Measurements from ENCODE around the gene CFAP69.
A peak's percentile ranks its signal among the peaks of the same experiment; 100 is the strongest.

CFAP69 gene

GRCh38 chr7:90222390-90222789 lies 22.6 kb upstream of the CFAP69 start:
- Histone ChIP-seq H3K27ac (ENCODE audit: low read length) (no peak overlapping the region), H3K27me3 (ENCODE audit: control insufficient read depth, insufficient read depth, low read length) (no peaks in the 10 kb centered on the region), H3K9me3 (ENCODE audit: control insufficient read depth, low read depth, low read length) (no peaks in the 10 kb centered on the region), H3K9ac (ENCODE audit: low read length) (no peak overlapping the region), H3K4me1 (ENCODE audit: control insufficient read depth, low read depth, low read length) (peaks cover 27% of the 10 kb centered on the region), H3K36me3 (ENCODE audit: control insufficient read depth, low read depth, low read length) (peaks cover 3% of the 10 kb centered on the region), H3K4me3 (ENCODE audit: low read length) (no peak overlapping the region)

GRCh38 chr7:90222811-90223725 lies 21.9 kb upstream of the CFAP69 start:
- Histone ChIP-seq H3K27ac (ENCODE audit: low read length) (no peak overlapping the region), H3K4me3 (ENCODE audit: low read length) (no peak overlapping the region), H3K9ac (ENCODE audit: low read length) (no peak overlapping the region), H3K36me3 (ENCODE audit: control insufficient read depth, low read depth, low read length) (peaks cover 3% of the 10 kb centered on the region), H3K4me1 (ENCODE audit: control insufficient read depth, low read depth, low read length) (peaks cover 27% of the 10 kb centered on the region), H3K9me3 (ENCODE audit: control insufficient read depth, low read depth, low read length) (no peaks in the 10 kb centered on the region), H3K27me3 (ENCODE audit: control insufficient read depth, insufficient read depth, low read length) (no peaks in the 10 kb centered on the region)

GRCh38 chr7:90224195-90224594 lies 20.8 kb upstream of the CFAP69 start:
- H3K9me3 ChIP-seq (ENCODE audit: control insufficient read depth, low read depth, low read length), result no peaks in the 10 kb centered on the region
- no peaks in the 10 kb centered on the region for H3K27me3 ChIP-seq (ENCODE audit: control insufficient read depth, insufficient read depth, low read length)
- H3K27ac ChIP-seq (ENCODE audit: low read length), result peak overlapping the region; percentile 77
- peak overlapping the region; percentile 39 for H3K9ac ChIP-seq (ENCODE audit: low read length)
- H3K36me3 ChIP-seq (ENCODE audit: control insufficient read depth, low read depth, low read length), result peaks cover 3% of the 10 kb centered on the region
- H3K4me3 ChIP-seq (ENCODE audit: low read length), result peak overlapping the region; percentile 18
- H3K4me1 ChIP-seq (ENCODE audit: control insufficient read depth, low read depth, low read length), result peaks cover 27% of the 10 kb centered on the region

DNA sequence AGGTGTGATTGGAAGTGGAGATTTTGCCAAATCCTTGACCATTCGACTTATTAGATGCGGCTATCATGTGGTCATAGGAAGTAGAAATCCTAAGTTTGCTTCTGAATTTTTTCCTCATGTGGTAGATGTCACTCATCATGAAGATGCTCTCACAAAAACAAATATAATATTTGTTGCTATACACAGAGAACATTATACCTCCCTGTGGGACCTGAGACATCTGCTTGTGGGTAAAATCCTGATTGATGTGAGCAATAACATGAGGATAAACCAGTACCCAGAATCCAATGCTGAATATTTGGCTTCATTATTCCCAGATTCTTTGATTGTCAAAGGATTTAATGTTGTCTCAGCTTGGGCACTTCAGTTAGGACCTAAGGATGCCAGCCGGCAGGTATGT lies 19.8 kb upstream of the CFAP69 start:
- Histone ChIP-seq H3K4me1 (ENCODE audit: control insufficient read depth, low read depth, low read length) (peaks cover 27% of the 10 kb centered on the region), H3K27me3 (ENCODE audit: control insufficient read depth, insufficient read depth, low read length) (no peaks in the 10 kb centered on the region), H3K4me3 (ENCODE audit: low read length) (no peak overlapping the region), H3K36me3 (ENCODE audit: control insufficient read depth, low read depth, low read length) (peaks cover 3% of the 10 kb centered on the region), H3K9me3 (ENCODE audit: control insufficient read depth, low read depth, low read length) (no peaks in the 10 kb centered on the region), H3K9ac (ENCODE audit: low read length) (peak overlapping the region; percentile 39), H3K27ac (ENCODE audit: low read length) (peak overlapping the region; percentile 6)

DNA sequence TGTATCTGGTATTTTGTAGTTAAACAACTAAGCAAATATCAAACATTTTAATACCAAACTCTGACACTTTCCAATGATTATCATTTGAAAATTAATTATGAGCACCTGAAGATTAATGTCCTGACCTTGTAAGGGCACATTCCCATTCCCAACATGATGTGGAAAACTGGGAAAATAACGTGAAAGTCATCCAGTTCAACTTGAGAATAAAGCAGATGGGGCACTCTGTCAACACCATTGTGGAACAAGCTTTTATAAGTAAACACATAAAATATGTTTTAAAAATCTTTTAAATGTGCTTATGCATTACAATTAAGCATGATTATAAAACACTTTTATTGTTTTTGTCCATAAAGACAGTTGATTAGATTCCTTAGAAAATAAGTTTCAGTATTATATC lies 19.4 kb upstream of the CFAP69 start:
- Histone ChIP-seq H3K4me3 (ENCODE audit: low read length) (no peak overlapping the region), H3K27ac (ENCODE audit: low read length) (peak overlapping the region; percentile 6), H3K36me3 (ENCODE audit: control insufficient read depth, low read depth, low read length) (peaks cover 3% of the 10 kb centered on the region), H3K9ac (ENCODE audit: low read length) (no peak overlapping the region), H3K27me3 (ENCODE audit: control insufficient read depth, insufficient read depth, low read length) (no peaks in the 10 kb centered on the region), H3K9me3 (ENCODE audit: control insufficient read depth, low read depth, low read length) (no peaks in the 10 kb centered on the region), H3K4me1 (ENCODE audit: control insufficient read depth, low read depth, low read length) (peaks cover 27% of the 10 kb centered on the region)

DNA sequence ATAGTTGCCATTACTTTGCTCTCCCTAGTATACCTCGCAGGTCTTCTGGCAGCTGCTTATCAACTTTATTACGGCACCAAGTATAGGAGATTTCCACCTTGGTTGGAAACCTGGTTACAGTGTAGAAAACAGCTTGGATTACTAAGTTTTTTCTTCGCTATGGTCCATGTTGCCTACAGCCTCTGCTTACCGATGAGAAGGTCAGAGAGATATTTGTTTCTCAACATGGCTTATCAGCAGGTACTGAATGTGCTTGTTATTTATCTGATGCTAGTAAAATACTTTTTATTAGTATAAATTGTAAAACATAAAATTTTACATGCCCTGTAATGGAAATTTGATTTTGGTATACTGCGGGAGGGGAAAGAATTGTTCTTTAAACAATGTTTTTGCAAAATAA lies 17.7 kb upstream of the CFAP69 start:
- H3K27ac ChIP-seq (ENCODE audit: low read length), result no peak overlapping the region
- no peak overlapping the region for H3K4me3 ChIP-seq (ENCODE audit: low read length)
- peaks cover 4% of the 10 kb centered on the region for H3K36me3 ChIP-seq (ENCODE audit: control insufficient read depth, low read depth, low read length)
- H3K9ac ChIP-seq (ENCODE audit: low read length), result no peak overlapping the region
- H3K27me3 ChIP-seq (ENCODE audit: control insufficient read depth, insufficient read depth, low read length), result no peaks in the 10 kb centered on the region
- peaks cover 27% of the 10 kb centered on the region for H3K4me1 ChIP-seq (ENCODE audit: control insufficient read depth, low read depth, low read length)
- H3K9me3 ChIP-seq (ENCODE audit: control insufficient read depth, low read depth, low read length), result no peaks in the 10 kb centered on the region

GRCh38 chr7:90229682-90230081 lies 15.3 kb upstream of the CFAP69 start:
- H3K4me3 ChIP-seq (ENCODE audit: low read length), result no peak overlapping the region
- H3K36me3 ChIP-seq (ENCODE audit: control insufficient read depth, low read depth, low read length), result peaks cover 7% of the 10 kb centered on the region
- no peaks in the 10 kb centered on the region for H3K27me3 ChIP-seq (ENCODE audit: control insufficient read depth, insufficient read depth, low read length)
- H3K9me3 ChIP-seq (ENCODE audit: control insufficient read depth, low read depth, low read length), result no peaks in the 10 kb centered on the region
- H3K9ac ChIP-seq (ENCODE audit: low read length), result no peak overlapping the region
- peaks cover 10% of the 10 kb centered on the region for H3K4me1 ChIP-seq (ENCODE audit: control insufficient read depth, low read depth, low read length)
- no peak overlapping the region for H3K27ac ChIP-seq (ENCODE audit: low read length)

DNA sequence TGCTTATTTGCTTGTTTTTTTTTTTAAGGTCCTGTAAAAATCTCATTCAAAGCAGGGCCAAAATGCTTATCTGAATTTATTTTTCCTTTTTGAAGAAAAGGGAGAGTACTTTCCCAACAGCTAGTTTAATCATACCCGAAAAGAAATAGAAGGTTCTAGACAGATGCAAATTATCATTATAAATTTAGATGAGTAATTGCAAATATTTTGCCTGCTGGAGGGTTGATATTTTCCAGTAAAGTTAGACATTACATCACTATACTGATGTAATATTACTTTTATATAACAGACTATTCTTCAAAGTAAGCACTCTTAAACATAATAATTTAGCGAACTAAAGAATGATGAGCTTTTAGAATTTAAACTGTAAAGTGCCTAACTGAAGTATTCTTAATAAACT lies 14.1 kb upstream of the CFAP69 start:
- Histone ChIP-seq H3K9me3 (ENCODE audit: control insufficient read depth, low read depth, low read length) (no peaks in the 10 kb centered on the region), H3K4me3 (ENCODE audit: low read length) (no peak overlapping the region), H3K4me1 (ENCODE audit: control insufficient read depth, low read depth, low read length) (no peaks in the 10 kb centered on the region)

GRCh38 chr7:90231304-90231703 lies 13.7 kb upstream of the CFAP69 start:
- no peak overlapping the region for H3K4me3 ChIP-seq (ENCODE audit: low read length)
- H3K27me3 ChIP-seq (ENCODE audit: control insufficient read depth, insufficient read depth, low read length), result no peaks in the 10 kb centered on the region
- H3K9me3 ChIP-seq (ENCODE audit: control insufficient read depth, low read depth, low read length), result no peaks in the 10 kb centered on the region
- peaks cover 7% of the 10 kb centered on the region for H3K36me3 ChIP-seq (ENCODE audit: control insufficient read depth, low read depth, low read length)
- no peak overlapping the region for H3K27ac ChIP-seq (ENCODE audit: low read length)
- no peak overlapping the region for H3K9ac ChIP-seq (ENCODE audit: low read length)
- H3K4me1 ChIP-seq (ENCODE audit: control insufficient read depth, low read depth, low read length), result no peaks in the 10 kb centered on the region

More for the DNA sequence above, 14.1 kb upstream of the CFAP69 start:
- Histone ChIP-seq H3K9ac (ENCODE audit: low read length) (no peak overlapping the region), H3K27me3 (ENCODE audit: control insufficient read depth, insufficient read depth, low read length) (no peaks in the 10 kb centered on the region), H3K27ac (ENCODE audit: low read length) (no peak overlapping the region), H3K36me3 (ENCODE audit: control insufficient read depth, low read depth, low read length) (peaks cover 7% of the 10 kb centered on the region)

GRCh38 chr7:90232430-90232829 lies 12.5 kb upstream of the CFAP69 start:
- H3K4me1 ChIP-seq (ENCODE audit: control insufficient read depth, low read depth, low read length), result no peaks in the 10 kb centered on the region
- no peaks in the 10 kb centered on the region for H3K27me3 ChIP-seq (ENCODE audit: control insufficient read depth, insufficient read depth, low read length)
- H3K9ac ChIP-seq (ENCODE audit: low read length), result no peak overlapping the region
- H3K36me3 ChIP-seq (ENCODE audit: control insufficient read depth, low read depth, low read length), result peaks cover 4% of the 10 kb centered on the region
- no peak overlapping the region for H3K4me3 ChIP-seq (ENCODE audit: low read length)
- no peaks in the 10 kb centered on the region for H3K9me3 ChIP-seq (ENCODE audit: control insufficient read depth, low read depth, low read length)
- no peak overlapping the region for H3K27ac ChIP-seq (ENCODE audit: low read length)

GRCh38 chr7:90233569-90233968 lies 11.4 kb upstream of the CFAP69 start:
- Histone ChIP-seq H3K27ac (ENCODE audit: low read length) (no peak overlapping the region), H3K9me3 (ENCODE audit: control insufficient read depth, low read depth, low read length) (no peaks in the 10 kb centered on the region), H3K4me1 (ENCODE audit: control insufficient read depth, low read depth, low read length) (no peaks in the 10 kb centered on the region), H3K9ac (ENCODE audit: low read length) (no peak overlapping the region), H3K36me3 (ENCODE audit: control insufficient read depth, low read depth, low read length) (peaks cover 4% of the 10 kb centered on the region), H3K4me3 (ENCODE audit: low read length) (no peak overlapping the region), H3K27me3 (ENCODE audit: control insufficient read depth, insufficient read depth, low read length) (no peaks in the 10 kb centered on the region)

- H3K4me3 ChIP-seq (ENCODE audit: low read length), result no peak overlapping the region
- peaks cover 4% of the 10 kb centered on the region for H3K36me3 ChIP-seq (ENCODE audit: control insufficient read depth, low read depth, low read length)
- no peak overlapping the region for H3K9ac ChIP-seq (ENCODE audit: low read length)
These were observed 8.2 kb upstream of the CFAP69 start for GRCh38 chr7:90236721-90237289.

More at GRCh38 chr7:90236721-90237289, 8.2 kb upstream of the CFAP69 start:
- Histone ChIP-seq H3K4me1 (ENCODE audit: control insufficient read depth, low read depth, low read length) (no peaks in the 10 kb centered on the region), H3K27me3 (ENCODE audit: control insufficient read depth, insufficient read depth, low read length) (no peaks in the 10 kb centered on the region), H3K9me3 (ENCODE audit: control insufficient read depth, low read depth, low read length) (no peaks in the 10 kb centered on the region), H3K27ac (ENCODE audit: low read length) (no peak overlapping the region)

Data from iPS-18a (cell line).